Heart left ventricle (tissue), 16 donors: ENCODE measurements around the gene CPT1B. TPM values are rescaled to one million over a fixed set of nuclear protein-coding genes. Genes with fewer than 3 reads are reported as not detected.
A peak's percentile ranks its signal among the peaks of the same experiment; 100 is the strongest.

Experiments used
- ATAC-seq, 4 donors: fragments of 200-7000 bp; cut with Tn5 transposase; one replicate each; pipeline ENCODE4 v1.9.1; 2020 to 2022; ENCODE audit warnings: moderate library complexity in 4 of 4, mild to moderate bottlenecking in 3 of 4, moderate number of reproducible peaks in 1 of 4
- DNase-seq, 5 donors: peaks; one replicate each; pipeline ENCODE4 v3.0.0-alpha.2; 2020
- H3K27ac ChIP-seq, 12 donors: fragments of 200-600 bp; sonication (generic) in 4 of 12; one replicate each; pipeline versions ENCODE4 v1.5.0 to v1.8.0; 2016 to 2022; ENCODE audit warnings: mild to moderate bottlenecking in 2 of 12
- H3K27me3 ChIP-seq, 9 donors: fragments of 200-600 bp; sonication (generic) in 2 of 9; one replicate each; pipeline versions ENCODE4 v1.5.1 to v1.8.0; 2016 to 2022; ENCODE audit warnings: mild to moderate bottlenecking in 3 of 9
- H3K36me3 ChIP-seq, 9 donors: fragments of 200-600 bp; sonication (generic) in 2 of 9; one replicate each; pipeline versions ENCODE4 v1.5.0 to v1.8.0; 2018 to 2022; ENCODE audit warnings: mild to moderate bottlenecking in 2 of 9
- H3K4me1 ChIP-seq, 12 donors: fragments of 200-600 bp; sonication (generic) in 4 of 12; one replicate each; pipeline versions ENCODE4 v1.5.0 to v1.8.0; 2016 to 2022; ENCODE audit warnings: mild to moderate bottlenecking in 3 of 12
- H3K4me3 ChIP-seq, 12 donors: fragments of 200-600 bp; sonication (generic) in 4 of 12; one replicate each; pipeline versions ENCODE4 v1.5.0 to v1.8.0; 2017 to 2022; ENCODE audit warnings: mild to moderate bottlenecking in 9 of 12, moderate library complexity in 4 of 12
- H3K9me3 ChIP-seq, 12 donors: fragments of 200-600 bp; sonication (generic) in 4 of 12; one replicate each; pipeline versions ENCODE4 v1.5.0 to v1.8.0; 2016 to 2022; ENCODE audit warnings: mild to moderate bottlenecking in 1 of 12
- CTCF ChIP-seq, 12 donors: fragments of 200-600 bp; sonication (generic) in 4 of 12; IDR thresholded peaks; one replicate each; pipeline versions ENCODE4 v1.5.0 to v1.8.0; 2018 to 2022; ENCODE audit warnings: antibody characterized with exemption in 12 of 12, mild to moderate bottlenecking in 5 of 12
- POLR2A ChIP-seq, 2 donors: fragments of 450-650 bp; IDR thresholded peaks; one replicate each; pipeline ENCODE4 v1.6.1; 2017; ENCODE audit warnings: antibody characterized with exemption in 2 of 2, mild to moderate bottlenecking in 2 of 2, moderate library complexity in 2 of 2
- WGBS, 4 donors: extraction: QIAGEN DNeasy Blood & Tissue Kit in 2 of 4; methylation state at CpG; one replicate each; pipeline versions ENCODE4 v1.1.5 to v1.1.7; 2013 to 2018; 5-methylcytosine and 5-hydroxymethylcytosine counted together
- intact Hi-C, 10 donors: fragments of 100-400 bp; cut with DNase I; formaldehyde crosslinking; loops; one replicate each; pipeline versions ENCODE4 v1.11.1 to v1.14.2; 2022
- polyA plus RNA-seq, 2 donors: library from polyadenylated mRNA; stranded (reverse); fragments of 200-250 nt; gene quantifications; one replicate each; pipeline ENCODE4 v1.2.3, GENCODE V29; 2013
- total RNA-seq, 9 donors: library from RNA; depleted of rRNA in 2 of 9; stranded (reverse); fragments of >200 nt in 2 of 9; fragmentation: NEBNext Ultra II Directional in 3 of 9; extraction: Animal tissue kit (Norgen Biotek cat#: 25700) in 3 of 9; gene quantifications; one replicate each; pipeline versions ENCODE4 v1.1.0 to v1.2.4, GENCODE V29; 2016 to 2023
- donor health status: ischemic (EF 13 %, LVEDD 7.1; RV severe dilation, severe dysfunction).
- donor health status: healthy with polysubstance abuse.
- donor health status: DM: no; HTN: yes; CAD: no.
- donor health status: DM: no; HTN: no; CAD: no.
- donor health status: ischemic (EF 25% LVEDD 6.9; RV normal size, moderate dysfunction).
- donor health status: ischemic (EF 25% LVEDD 5.7; RV mildly dilated, moderate dysfunction).
- donor health status: healthy.
- donor health status: DM: yes; HTN: yes; CAD: no.
- donor health status: ischemic (EF 35%, LVEDD 5.7; RV mildly dilated, moderate dysfunction).
- donor health status: nonischemic (EF 11% LVEDD 7.7; RV severe dilation, severe dysfunction).
- donor health status: DM: yes; HTN: yes; CAD: no.
- donor health status: PGD.
- donor health status: ischemic (EF 29% LVEDD 5.4; RV normal size, mild dysfunction).
- donor health status: nonischemic (EF 23%, LVEDD 6.1; RV moderate dilation, normal function).

The CPT1B gene
- total and polyA plus RNA-seq, 11 donors, result 51.4 to 467 (median 303) TPM

GRCh38 chr22:50548921-50549790, 29.1 kb downstream of the CPT1B start:
- no peak for TF ChIP-seq CTCF (IDR thresholded peaks at IDR 0.05)
- no peak for TF ChIP-seq POLR2A (IDR thresholded peaks at IDR 0.05)
- H3K27me3 ChIP-seq, result peaks cover 24 to 75% (median 36%) of the 10 kb centered on the region in 9 donors
- 63 to 83% (median 67%) methylated on average over 40 to 68 of the region's 68 CpGs for WGBS, 4 donors
- no peaks in the 10 kb centered on the region for H3K36me3 ChIP-seq
- H3K4me3 ChIP-seq, result peak overlapping the region in 10 of 12 donors; percentile 16 to 65 (median 36)
- intact Hi-C loops, result loop anchor here in 2 of 10 donors (5.0 to 10.0 kb wide), 2 partner anchors 63 to 66 kb away; no protein-coding TSS in a partner anchor
- no peak for DNase-seq
- peak overlapping the region in 1 of 12 donors; percentile 74 for H3K27ac ChIP-seq
- no peak for ATAC-seq
- H3K9me3 ChIP-seq, result no peaks in the 10 kb centered on the region
- H3K4me1 ChIP-seq, result peaks cover 0 to 49% (median 12%) of the 10 kb centered on the region in 12 donors

- TF ChIP-seq CTCF (IDR thresholded peaks at IDR 0.05), result peak in 1 of 12 donors; percentile 8
- no peak for TF ChIP-seq POLR2A (IDR thresholded peaks at IDR 0.05)
- Histone ChIP-seq H3K27ac (peak overlapping the region in 1 of 12 donors; percentile 74), H3K4me1 (peaks cover 0 to 58% (median 17%) of the 10 kb centered on the region in 12 donors), H3K27me3 (peaks cover 24 to 83% (median 36%) of the 10 kb centered on the region in 9 donors), H3K4me3 (peak overlapping the region in 10 of 12 donors; percentile 16 to 65 (median 36)), H3K9me3 (no peaks in the 10 kb centered on the region), H3K36me3 (no peaks in the 10 kb centered on the region)
- DNase-seq (peak in 1 of 5 donors; percentile 67), ATAC-seq (peak in 2 of 4 donors; percentile 6 to 8)
- intact Hi-C loops, result loop anchor here in 2 of 10 donors (5.0 to 10.0 kb wide), 2 partner anchors 64 to 67 kb away; no protein-coding TSS in a partner anchor
- 9 to 15% (median 10%) methylated on average over 18 to 56 of the region's 56 CpGs for WGBS, 4 donors
These were observed 29.9 kb downstream of the CPT1B start for GRCh38 chr22:50548040-50548920.

GRCh38 chr22:50547263-50547985, 30.8 kb downstream of the CPT1B start:
- WGBS, 4 donors, result 25 to 38% (median 32%) methylated on average over 23 to 35 of the region's 35 CpGs
- H3K27me3 ChIP-seq, result peaks cover 24 to 83% (median 36%) of the 10 kb centered on the region in 9 donors
- intact Hi-C loops, result loop anchor here in 2 of 10 donors (5.0 to 10.0 kb wide), 2 partner anchors 65 to 67 kb away; no protein-coding TSS in a partner anchor

More at GRCh38 chr22:50547263-50547985, 30.8 kb downstream of the CPT1B start:
- DNase-seq (no peak), ATAC-seq (no peak)
- peak overlapping the region in 1 of 12 donors; percentile 26 for H3K4me3 ChIP-seq
- H3K36me3 ChIP-seq, result no peaks in the 10 kb centered on the region
- peaks cover 0 to 66% (median 17%) of the 10 kb centered on the region in 12 donors for H3K4me1 ChIP-seq
- no peaks in the 10 kb centered on the region for H3K9me3 ChIP-seq
- TF ChIP-seq POLR2A (IDR thresholded peaks at IDR 0.05) (no peak), CTCF (IDR thresholded peaks at IDR 0.05) (no peak)
- H3K27ac ChIP-seq, result no peak overlapping the region
